Endothelial cell of umbilical vein (primary cell): ENCODE data around the gene HHIP. TPM values are rescaled to one million over a fixed set of nuclear protein-coding genes. Genes with fewer than 3 reads are reported as not detected.

ENCODE experiments used
- BruUV-seq: library from RNA; stranded (reverse); fragments of 400-500 nt; replicated peaks from 2 replicates; lab custom pipeline; 2021; lab: Mats Ljungman, UMichigan
- CTCF ChIA-PET: fragments of 300-600, 350-600 bp; sonication (Branson Sonifier 250); formaldehyde crosslinking; loops from one replicate; lab custom pipeline; 2021; ENCODE audit warnings: antibody characterized with exemption, inconsistent platforms; lab: Charles Lee
- POLR2A ChIA-PET: fragments of 300-600, 350-600 bp; sonication (Branson Sonifier 250); formaldehyde crosslinking; loops from one replicate; lab custom pipeline; 2021; ENCODE audit warnings: antibody characterized with exemption, inconsistent platforms; lab: Charles Lee
- DNase-seq: peaks from one replicate; pipeline ENCODE4 v3.0.0-alpha.2; 2011; ENCODE audit warnings: low read depth, low spot score
- FAIRE-seq: peaks from 2 replicates; lab custom pipeline; 2011; peaks lifted over from hg19 to GRCh38; lab: Jason Lieb, UNC
- H2AFZ ChIP-seq: 2 replicates; pipeline ENCODE4 v1.6.0; 2012; ENCODE audit warnings: low read depth, low read length, control low read depth, inconsistent platforms
- H3K27ac ChIP-seq: 2 replicates; pipeline ENCODE4 v1.5.1; 2011; ENCODE audit warnings: low read depth, mild to moderate bottlenecking, control low read depth, low read length, moderate library complexity; ENCODE audit not compliant: insufficient read depth
- H3K27me3 ChIP-seq, 2 experiments: 2 replicates each; pipeline versions ENCODE4 v1.6.0 to v1.6.1; 2011; ENCODE audit warnings: low read length in 2 of 2, mixed read lengths in 1 of 2; ENCODE audit not compliant: control insufficient read depth in 2 of 2, insufficient read depth in 2 of 2
- H3K36me3 ChIP-seq, 2 experiments: 2 replicates in 1 of 2; 3 replicates in 1 of 2; pipeline ENCODE4 v1.5.1; 2011; ENCODE audit warnings: low read length in 2 of 2, mild to moderate bottlenecking in 1 of 2, moderate library complexity in 1 of 2; ENCODE audit not compliant: control insufficient read depth in 2 of 2, insufficient read depth in 2 of 2; ENCODE audit errors: extremely low read depth in 1 of 2
- H3K4me1 ChIP-seq: 3 replicates; pipeline ENCODE4 v1.5.1; 2011; ENCODE audit warnings: mild to moderate bottlenecking, low read length; ENCODE audit not compliant: control insufficient read depth, insufficient read depth; ENCODE audit errors: extremely low read depth
- H3K4me2 ChIP-seq: 2 replicates; pipeline ENCODE4 v1.6.1; 2011; ENCODE audit warnings: low read length, control low read depth, mixed read lengths; ENCODE audit not compliant: insufficient read depth
- H3K4me3 ChIP-seq, 3 experiments: fragments of 200-600 bp in 1 of 3; sonication (generic), shearing (Covaris generic) in 1 of 3; replicated peaks in 1 of 3; 2 replicates each; pipeline ENCODE4 v1.5.1; 2011 to 2016; ENCODE audit warnings: control low read depth in 3 of 3, low read length in 3 of 3, mild to moderate bottlenecking in 2 of 3, inconsistent platforms in 1 of 3, low read depth in 1 of 3, moderate library complexity in 1 of 3; ENCODE audit not compliant: insufficient read depth in 1 of 3
- H3K79me2 ChIP-seq: 2 replicates; pipeline ENCODE4 v1.6.0; 2012; ENCODE audit warnings: low read length, inconsistent platforms; ENCODE audit not compliant: control insufficient read depth, insufficient read depth
- H3K9ac ChIP-seq: replicated peaks from 2 replicates; pipeline ENCODE3; 2011; ENCODE audit warnings: low read length, control low read depth; ENCODE audit not compliant: insufficient read depth; ENCODE audit errors: extremely low read depth
- H3K9me1 ChIP-seq: replicated peaks from 3 replicates; pipeline ENCODE4 v1.6.0; 2011; ENCODE audit warnings: mild to moderate bottlenecking, low read length; ENCODE audit not compliant: control insufficient read depth, insufficient read depth; ENCODE audit errors: extremely low read depth
- H3K9me3 ChIP-seq: replicated peaks from 2 replicates; pipeline ENCODE4 v1.5.1; 2012; ENCODE audit warnings: low read length, inconsistent platforms; ENCODE audit not compliant: control insufficient read depth, insufficient read depth
- H4K20me1 ChIP-seq: replicated peaks from 2 replicates; pipeline ENCODE3; 2011; ENCODE audit warnings: mild to moderate bottlenecking, low read length; ENCODE audit not compliant: control insufficient read depth, insufficient read depth; ENCODE audit errors: extremely low read depth
- FOS ChIP-seq: IDR thresholded peaks from 2 replicates; pipeline ENCODE4 v1.6.1; 2011; ENCODE audit warnings: mild to moderate bottlenecking, low read length, moderate library complexity, borderline replicate concordance; ENCODE audit not compliant: insufficient read depth
- GATA2 ChIP-seq: IDR thresholded peaks from 2 replicates; pipeline ENCODE4 v1.7.0; 2011; ENCODE audit warnings: low read depth, mild to moderate bottlenecking, moderate library complexity, mixed read lengths, low read length; ENCODE audit not compliant: insufficient read length, insufficient read depth
- POLR2AphosphoS5 ChIP-seq: IDR thresholded peaks from 2 replicates; pipeline ENCODE4 v1.6.1; 2012; ENCODE audit warnings: low read depth, mild to moderate bottlenecking, control low read depth, low read length, moderate library complexity; ENCODE audit not compliant: insufficient read depth
- dilution Hi-C: fragments of 300-500 bp; cut with MboI; formaldehyde crosslinking; loops from one replicate; pipeline ENCODE4 v1.15.0; 2019; ENCODE audit warnings: low sequenced_read_pairs; ENCODE audit not compliant: extremely low pct_ligation_motif_present
- intact Hi-C: fragments of 100-400 bp; cut with micrococcal nuclease; formaldehyde crosslinking; loops from one replicate; pipeline ENCODE4 v1.10.0; 2022
- polyA plus RNA-seq, 4 experiments: library from polyadenylated mRNA; depleted of rRNA in 3 of 4; stranded (reverse) in 3 of 4; unstranded in 1 of 4; fragments of >200 nt; gene quantifications; 2 replicates each; pipeline versions ENCODE4 v1.2.1 to v1.2.3, GENCODE V29; 2011 to 2012; ENCODE audit warnings: missing spikeins in 1 of 4
- total RNA-seq: library from RNA; stranded (reverse); gene quantifications from 2 replicates; pipeline ENCODE4 v1.2.3, GENCODE V29; 2021
- TF ChIP-seq, protein P1 (sequence below), 2 donors: IDR thresholded peaks; 1 replicate in 1 of 2; 2 replicates in 1 of 2; pipeline ENCODE4 v1.5.1; 2011; ENCODE audit warnings: low read length in 2 of 2, mild to moderate bottlenecking in 2 of 2, moderate library complexity in 2 of 2, control low read depth in 1 of 2, inconsistent platforms in 1 of 2, low read depth in 1 of 2; ENCODE audit not compliant: insufficient read depth in 1 of 2; ENCODE audit errors: extremely low read depth in 1 of 2

The HHIP gene
- total and polyA plus RNA-seq, 2 donors (not counting 3 experiments of a cell fraction or from before 2014, with no cell fraction given) = 239 to 971 TPM

DNA sequence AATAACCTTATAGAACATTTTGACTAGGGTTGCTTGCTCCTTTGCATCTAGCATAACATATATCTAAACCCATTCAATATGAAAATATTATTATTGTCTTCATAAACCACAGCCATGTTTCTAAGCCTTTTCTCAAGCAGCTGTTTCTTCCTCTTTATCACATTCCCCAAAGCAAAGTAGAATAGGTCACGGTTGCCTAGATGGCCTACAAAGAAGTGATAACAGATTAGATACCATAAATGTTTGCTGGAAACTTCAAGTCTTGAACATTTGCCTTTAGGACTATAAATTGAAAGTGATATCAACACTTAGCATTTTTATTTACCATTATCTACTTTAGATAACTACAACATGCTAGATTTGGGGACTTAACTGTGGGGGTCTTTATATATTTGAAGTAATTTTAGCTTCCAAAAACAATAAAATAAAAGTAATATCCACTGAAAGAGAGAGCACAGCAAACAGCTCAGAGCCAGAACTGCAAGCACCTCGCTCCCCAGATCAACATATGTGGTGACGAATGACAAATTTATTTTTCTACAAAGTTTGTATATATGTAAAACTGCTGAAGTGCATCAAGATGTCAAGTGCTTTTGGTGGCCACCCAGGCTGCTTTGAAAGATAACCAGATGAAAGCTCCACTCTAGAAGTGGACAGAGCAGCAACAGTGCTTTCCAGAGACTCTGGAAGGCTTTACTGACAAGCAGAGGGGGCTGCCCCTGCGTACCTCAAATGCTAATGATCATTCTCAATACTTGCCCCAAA is 8.0 kb downstream of the HHIP start:
- no peak overlapping the region for H2AFZ ChIP-seq
- BruUV-seq = no TSS peak
- H3K4me1 ChIP-seq = peaks cover 62% of the 10 kb centered on the region
- no peak overlapping the region for H3K27ac ChIP-seq
- FAIRE-seq = no peak
- H3K36me3 ChIP-seq = peaks cover 8 to 72% of the 10 kb centered on the region in 2 experiments
- peaks cover 100% of the 10 kb centered on the region for H3K79me2 ChIP-seq
- H3K27me3 ChIP-seq = no peaks in the 10 kb centered on the region
- POLR2A ChIA-PET = interaction anchor here (1.5 kb wide), 1 partner anchor 26 kb away, joined by 4 read pairs; no protein-coding TSS in a partner anchor
- peaks cover 35% of the 10 kb centered on the region for H4K20me1 ChIP-seq
- no peak for TF ChIP-seq POLR2AphosphoS5
- H3K9me1 ChIP-seq = peaks cover 7% of the 10 kb centered on the region
- no peak overlapping the region for H3K9ac ChIP-seq
- H3K4me2 ChIP-seq = peak overlapping the region; percentile 99
- peak overlapping the region in 1 of 3 experiments; percentile 100 for H3K4me3 ChIP-seq
- intact Hi-C loops = no loop called here
- H3K9me3 ChIP-seq = no peaks in the 10 kb centered on the region
- DNase-seq = no peak
- dilution Hi-C loops = no loop called here
- CTCF ChIA-PET = interaction anchor here (0.6 to 2.3 kb wide), 7 partner anchors 9 to 96 kb away, joined by 3 to 5 read pairs (median 3); no protein-coding TSS in a partner anchor

DNA sequence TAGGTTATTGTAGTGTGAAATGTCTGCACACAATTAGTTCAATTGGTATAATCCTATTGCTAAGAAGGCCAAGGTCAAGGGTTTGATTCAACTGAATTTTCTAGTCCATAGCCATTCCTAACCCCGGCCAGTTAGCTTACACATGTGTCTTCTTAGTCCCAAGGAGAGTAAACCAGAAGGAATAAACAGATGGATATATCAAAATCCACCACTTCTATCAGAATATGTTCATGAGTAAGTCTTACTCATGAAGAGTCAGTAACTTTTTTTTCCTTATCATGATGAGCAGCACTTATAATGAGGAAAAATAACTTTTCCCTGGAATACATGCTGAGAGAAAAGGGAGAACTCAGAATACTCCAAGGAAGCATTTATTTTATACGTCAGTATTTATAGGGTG is 9.5 kb downstream of the HHIP start:
- Histone ChIP-seq H3K79me2 (peaks cover 100% of the 10 kb centered on the region), H3K4me2 (peak overlapping the region; percentile 21), H2AFZ (no peak overlapping the region), H3K9ac (no peak overlapping the region), H3K27me3 (no peaks in the 10 kb centered on the region), H3K36me3 (peaks cover 11 to 78% of the 10 kb centered on the region in 2 experiments), H3K27ac (no peak overlapping the region), H4K20me1 (peaks cover 41% of the 10 kb centered on the region), H3K4me1 (peaks cover 76% of the 10 kb centered on the region), H3K9me1 (peaks cover 7% of the 10 kb centered on the region), H3K4me3 (no peak overlapping the region), H3K9me3 (no peaks in the 10 kb centered on the region)
- intact Hi-C loops = no loop called here
- no TSS peak for BruUV-seq
- dilution Hi-C loops = no loop called here
- ChIA-PET CTCF (no interaction called here), POLR2A (no interaction called here)
- DNase-seq = no peak
- FAIRE-seq = no peak
- TF ChIP-seq FOS = peak; percentile 5
- TF ChIP-seq GATA2 = peak; percentile 12
- TF ChIP-seq, protein P1, sequence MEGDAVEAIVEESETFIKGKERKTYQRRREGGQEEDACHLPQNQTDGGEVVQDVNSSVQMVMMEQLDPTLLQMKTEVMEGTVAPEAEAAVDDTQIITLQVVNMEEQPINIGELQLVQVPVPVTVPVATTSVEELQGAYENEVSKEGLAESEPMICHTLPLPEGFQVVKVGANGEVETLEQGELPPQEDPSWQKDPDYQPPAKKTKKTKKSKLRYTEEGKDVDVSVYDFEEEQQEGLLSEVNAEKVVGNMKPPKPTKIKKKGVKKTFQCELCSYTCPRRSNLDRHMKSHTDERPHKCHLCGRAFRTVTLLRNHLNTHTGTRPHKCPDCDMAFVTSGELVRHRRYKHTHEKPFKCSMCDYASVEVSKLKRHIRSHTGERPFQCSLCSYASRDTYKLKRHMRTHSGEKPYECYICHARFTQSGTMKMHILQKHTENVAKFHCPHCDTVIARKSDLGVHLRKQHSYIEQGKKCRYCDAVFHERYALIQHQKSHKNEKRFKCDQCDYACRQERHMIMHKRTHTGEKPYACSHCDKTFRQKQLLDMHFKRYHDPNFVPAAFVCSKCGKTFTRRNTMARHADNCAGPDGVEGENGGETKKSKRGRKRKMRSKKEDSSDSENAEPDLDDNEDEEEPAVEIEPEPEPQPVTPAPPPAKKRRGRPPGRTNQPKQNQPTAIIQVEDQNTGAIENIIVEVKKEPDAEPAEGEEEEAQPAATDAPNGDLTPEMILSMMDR (IDR thresholded peaks at IDR 0.05; ENCODE audit: extremely low read depth in 1 of 2, insufficient read depth in 1 of 2, low read depth in 1 of 2, low read length in 2 of 2) = no peak
